WTC11 (cell line): ENCODE data around the gene RAB13.

Experiments
- CREB1 ChIP-seq: sonication (generic); formaldehyde crosslinking; IDR thresholded peaks from 2 replicates; pipeline ENCODE4 v1.8.0; 2023; ENCODE audit warnings: mild to moderate bottlenecking, missing genetic modification reagents
- CTCF ChIP-seq: fragments of 200-600 bp; IDR thresholded peaks from 2 replicates; pipeline ENCODE4 v1.8.0; 2022; ENCODE audit warnings: antibody characterized with exemption
- IRF2 ChIP-seq: sonication (generic); formaldehyde crosslinking; IDR thresholded peaks from 2 replicates; pipeline ENCODE4 v1.8.0; 2022; ENCODE audit warnings: low read depth, missing genetic modification reagents, borderline replicate concordance
- MAX ChIP-seq: sonication (generic); formaldehyde crosslinking; IDR thresholded peaks from 2 replicates; pipeline ENCODE4 v1.8.0; 2022; ENCODE audit warnings: mild to moderate bottlenecking, missing genetic modification reagents
- NR2C2 ChIP-seq: sonication (generic); formaldehyde crosslinking; IDR thresholded peaks from 2 replicates; pipeline ENCODE4 v1.8.0; 2022; ENCODE audit warnings: mild to moderate bottlenecking, missing genetic modification reagents
- NR3C1 ChIP-seq: sonication (generic); formaldehyde crosslinking; conservative IDR thresholded peaks from 2 replicates; pipeline ENCODE4 v1.8.1; 2023; ENCODE audit warnings: low read depth, mild to moderate bottlenecking, missing genetic modification reagents
- USF1 ChIP-seq: sonication (generic); formaldehyde crosslinking; IDR thresholded peaks from 2 replicates; pipeline ENCODE4 v1.8.0; 2022; ENCODE audit warnings: mild to moderate bottlenecking, missing genetic modification reagents
- ZNF138 ChIP-seq: sonication (generic); formaldehyde crosslinking; conservative IDR thresholded peaks from 2 replicates; pipeline ENCODE4 v1.8.1; 2022; ENCODE audit warnings: mild to moderate bottlenecking, moderate library complexity, missing genetic modification reagents

GRCh38 chr1:153946622-153947241 lies 39.4 kb downstream of the RAB13 start, which contains the start of gene DENND4B:
- TF ChIP-seq CTCF, result peak; percentile 85
- TF ChIP-seq NR2C2 (CRISPR knock-in tag), result no peak
- 0 out of 2 replicates have a peak, but pooled peaks have one; percentile 23 for TF ChIP-seq USF1 (CRISPR knock-in tag)
- no peak for TF ChIP-seq IRF2
- TF ChIP-seq ZNF138, result no peak
- TF ChIP-seq NR3C1 (CRISPR knock-in tag), result no peak
- TF ChIP-seq CREB1 (CRISPR knock-in tag), result no peak
- peak; percentile 45; the same call in 1 of the 2 replicates for TF ChIP-seq MAX (CRISPR knock-in tag)
